WTC11 (cell line): ENCODE results near the gene ZNF540. TPM values are rescaled to one million over a fixed set of nuclear protein-coding genes. Genes with fewer than 3 reads are reported as not detected.

ENCODE experiments used
- ATAC-seq: fragments of 200-7000 bp; cut with Tn5 transposase; 2 replicates; pipeline ENCODE4 v1.10.0; 2021; ENCODE audit warnings: mild to moderate bottlenecking, moderate library complexity
- CTCF ChIA-PET: fragments of 300-600 bp; sonication (Branson Sonifier 250); formaldehyde crosslinking; loops from one replicate; lab custom pipeline; 2021; ENCODE audit warnings: antibody characterized with exemption; lab: Charles Lee
- POLR2A ChIA-PET: fragments of 350-600 bp; sonication (Branson Sonifier 250); formaldehyde crosslinking; loops from one replicate; lab custom pipeline; 2021; ENCODE audit warnings: antibody characterized with exemption; lab: Charles Lee
- DNase-seq: peaks from one replicate; pipeline ENCODE4 v3.0.0; 2021; ENCODE audit warnings: low spot score
- H3K27ac Mint-ChIP-seq: 2 replicates; pipeline ENCODE4 v1.8.0; 2021; ENCODE audit warnings: mixed read lengths
- H3K27me3 Mint-ChIP-seq: 2 replicates; pipeline ENCODE4 v1.8.0; 2021; ENCODE audit warnings: low read depth, mild to moderate bottlenecking, moderate library complexity, mixed read lengths
- H3K36me3 Mint-ChIP-seq: 2 replicates; pipeline ENCODE4 v1.8.0; 2021; ENCODE audit warnings: mixed read lengths
- H3K4me1 Mint-ChIP-seq: 2 replicates; pipeline ENCODE4 v1.8.0; 2022; ENCODE audit warnings: mixed read lengths
- H3K4me3 Mint-ChIP-seq: 2 replicates; pipeline ENCODE4 v1.8.0; 2021; ENCODE audit warnings: mild to moderate bottlenecking, moderate library complexity, mixed read lengths
- H3K9me3 Mint-ChIP-seq: 2 replicates; pipeline ENCODE4 v1.8.0; 2021; ENCODE audit warnings: mixed read lengths
- MXD4 ChIP-seq: fragments of 250-450 bp; sonication (Bioruptor Pico); IDR thresholded peaks from 2 replicates; pipeline ENCODE4 v1.8.0; 2021; ENCODE audit warnings: mild to moderate bottlenecking, moderate library complexity, borderline replicate concordance
- RORB ChIP-seq: fragments of 250-450 bp; sonication (Bioruptor Pico); IDR thresholded peaks from 2 replicates; pipeline ENCODE4 v1.9.0; 2021; ENCODE audit warnings: mild to moderate bottlenecking
- TEAD1 ChIP-seq: sonication (generic); formaldehyde crosslinking; IDR thresholded peaks from 2 replicates; pipeline ENCODE4 v1.8.0; 2022; ENCODE audit warnings: mild to moderate bottlenecking, missing genetic modification reagents
- TP53 ChIP-seq: sonication (generic); formaldehyde crosslinking; IDR thresholded peaks from 2 replicates; pipeline ENCODE4 v1.8.1; 2023; ENCODE audit warnings: mild to moderate bottlenecking, missing genetic modification reagents
- ZNF423 ChIP-seq: fragments of 250-450 bp; sonication (Bioruptor Pico); IDR thresholded peaks from 2 replicates; pipeline ENCODE4 v2.1.2; 2022; ENCODE audit warnings: mild to moderate bottlenecking, moderate library complexity
- total RNA-seq: library from RNA; stranded (reverse); gene quantifications from 3 replicates; pipeline ENCODE4 v1.2.3, GENCODE V29; 2021
- TF ChIP-seq, protein P1 (sequence below): sonication (generic); formaldehyde crosslinking; IDR thresholded peaks from 2 replicates; pipeline ENCODE4 v1.8.0; 2023; ENCODE audit warnings: missing genetic modification reagents, mild to moderate bottlenecking, borderline replicate concordance
- TF ChIP-seq, protein P2 (sequence below): sonication (generic); formaldehyde crosslinking; IDR thresholded peaks from 2 replicates; pipeline ENCODE4 v1.8.1; 2023; ENCODE audit warnings: mild to moderate bottlenecking, missing genetic modification reagents, borderline replicate concordance
- TF ChIP-seq, protein P3 (sequence below): fragments of 250-450 bp; sonication (Bioruptor Pico); IDR thresholded peaks from 2 replicates; pipeline ENCODE4 v2.1.2; 2022; ENCODE audit warnings: mild to moderate bottlenecking, moderate library complexity
- TF ChIP-seq, protein P4 (sequence below): fragments of 200-600 bp; IDR thresholded peaks from 2 replicates; pipeline ENCODE4 v1.8.0; 2022; ENCODE audit warnings: antibody characterized with exemption

ZNF540 gene
- total RNA-seq, 1 experiment from 2014 or later: 0.28 TPM

DNA sequence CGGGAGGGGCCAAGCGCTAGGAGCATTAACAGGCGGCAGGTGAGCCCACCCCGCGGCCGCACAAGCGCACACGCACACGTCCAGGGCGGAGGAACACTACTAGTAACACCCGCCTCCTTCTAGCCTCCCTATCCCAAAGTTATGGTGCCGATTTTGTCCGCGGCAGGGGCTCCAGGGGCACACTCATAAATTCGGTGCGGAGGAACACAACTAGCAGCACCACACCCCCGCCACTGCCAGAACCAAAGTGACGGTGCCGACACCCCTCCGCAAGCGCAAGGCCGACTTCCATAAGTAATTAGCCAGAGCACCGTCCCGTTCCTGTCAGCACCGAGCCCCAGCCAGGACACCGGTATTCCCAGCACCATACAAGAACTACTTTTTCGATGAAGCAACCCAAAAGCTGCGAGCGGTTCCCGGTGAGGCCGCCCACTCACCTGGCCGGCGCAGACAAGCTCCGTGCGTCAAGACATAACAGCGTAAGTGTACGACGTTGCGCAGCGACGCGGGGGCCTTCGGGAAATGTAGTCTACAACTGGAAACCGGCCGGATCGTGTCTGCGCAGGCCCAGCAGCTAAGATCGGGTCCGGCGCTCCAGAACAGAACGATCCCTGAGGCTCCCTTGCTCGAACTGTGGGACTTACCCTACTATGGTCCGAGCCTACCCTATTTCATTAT is at the start of gene ZNF540, which contains the start of gene ZNF571 (continued):
- TF ChIP-seq TP53 (CRISPR knock-in tag) (peak; percentile 54; the same call in 1 of the 2 replicates), MXD4 (CRISPR knock-in tag) (no peak), TEAD1 (CRISPR knock-in tag) (0 out of 2 replicates have a peak, but pooled peaks have one; percentile 49), RORB (CRISPR knock-in tag) (no peak)
- TF ChIP-seq, protein P1, sequence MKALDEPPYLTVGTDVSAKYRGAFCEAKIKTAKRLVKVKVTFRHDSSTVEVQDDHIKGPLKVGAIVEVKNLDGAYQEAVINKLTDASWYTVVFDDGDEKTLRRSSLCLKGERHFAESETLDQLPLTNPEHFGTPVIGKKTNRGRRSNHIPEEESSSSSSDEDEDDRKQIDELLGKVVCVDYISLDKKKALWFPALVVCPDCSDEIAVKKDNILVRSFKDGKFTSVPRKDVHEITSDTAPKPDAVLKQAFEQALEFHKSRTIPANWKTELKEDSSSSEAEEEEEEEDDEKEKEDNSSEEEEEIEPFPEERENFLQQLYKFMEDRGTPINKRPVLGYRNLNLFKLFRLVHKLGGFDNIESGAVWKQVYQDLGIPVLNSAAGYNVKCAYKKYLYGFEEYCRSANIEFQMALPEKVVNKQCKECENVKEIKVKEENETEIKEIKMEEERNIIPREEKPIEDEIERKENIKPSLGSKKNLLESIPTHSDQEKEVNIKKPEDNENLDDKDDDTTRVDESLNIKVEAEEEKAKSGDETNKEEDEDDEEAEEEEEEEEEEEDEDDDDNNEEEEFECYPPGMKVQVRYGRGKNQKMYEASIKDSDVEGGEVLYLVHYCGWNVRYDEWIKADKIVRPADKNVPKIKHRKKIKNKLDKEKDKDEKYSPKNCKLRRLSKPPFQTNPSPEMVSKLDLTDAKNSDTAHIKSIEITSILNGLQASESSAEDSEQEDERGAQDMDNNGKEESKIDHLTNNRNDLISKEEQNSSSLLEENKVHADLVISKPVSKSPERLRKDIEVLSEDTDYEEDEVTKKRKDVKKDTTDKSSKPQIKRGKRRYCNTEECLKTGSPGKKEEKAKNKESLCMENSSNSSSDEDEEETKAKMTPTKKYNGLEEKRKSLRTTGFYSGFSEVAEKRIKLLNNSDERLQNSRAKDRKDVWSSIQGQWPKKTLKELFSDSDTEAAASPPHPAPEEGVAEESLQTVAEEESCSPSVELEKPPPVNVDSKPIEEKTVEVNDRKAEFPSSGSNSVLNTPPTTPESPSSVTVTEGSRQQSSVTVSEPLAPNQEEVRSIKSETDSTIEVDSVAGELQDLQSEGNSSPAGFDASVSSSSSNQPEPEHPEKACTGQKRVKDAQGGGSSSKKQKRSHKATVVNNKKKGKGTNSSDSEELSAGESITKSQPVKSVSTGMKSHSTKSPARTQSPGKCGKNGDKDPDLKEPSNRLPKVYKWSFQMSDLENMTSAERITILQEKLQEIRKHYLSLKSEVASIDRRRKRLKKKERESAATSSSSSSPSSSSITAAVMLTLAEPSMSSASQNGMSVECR (CRISPR knock-in tag): peak; percentile 74; the same call in 1 of the 2 replicates
- TF ChIP-seq, protein P2, sequence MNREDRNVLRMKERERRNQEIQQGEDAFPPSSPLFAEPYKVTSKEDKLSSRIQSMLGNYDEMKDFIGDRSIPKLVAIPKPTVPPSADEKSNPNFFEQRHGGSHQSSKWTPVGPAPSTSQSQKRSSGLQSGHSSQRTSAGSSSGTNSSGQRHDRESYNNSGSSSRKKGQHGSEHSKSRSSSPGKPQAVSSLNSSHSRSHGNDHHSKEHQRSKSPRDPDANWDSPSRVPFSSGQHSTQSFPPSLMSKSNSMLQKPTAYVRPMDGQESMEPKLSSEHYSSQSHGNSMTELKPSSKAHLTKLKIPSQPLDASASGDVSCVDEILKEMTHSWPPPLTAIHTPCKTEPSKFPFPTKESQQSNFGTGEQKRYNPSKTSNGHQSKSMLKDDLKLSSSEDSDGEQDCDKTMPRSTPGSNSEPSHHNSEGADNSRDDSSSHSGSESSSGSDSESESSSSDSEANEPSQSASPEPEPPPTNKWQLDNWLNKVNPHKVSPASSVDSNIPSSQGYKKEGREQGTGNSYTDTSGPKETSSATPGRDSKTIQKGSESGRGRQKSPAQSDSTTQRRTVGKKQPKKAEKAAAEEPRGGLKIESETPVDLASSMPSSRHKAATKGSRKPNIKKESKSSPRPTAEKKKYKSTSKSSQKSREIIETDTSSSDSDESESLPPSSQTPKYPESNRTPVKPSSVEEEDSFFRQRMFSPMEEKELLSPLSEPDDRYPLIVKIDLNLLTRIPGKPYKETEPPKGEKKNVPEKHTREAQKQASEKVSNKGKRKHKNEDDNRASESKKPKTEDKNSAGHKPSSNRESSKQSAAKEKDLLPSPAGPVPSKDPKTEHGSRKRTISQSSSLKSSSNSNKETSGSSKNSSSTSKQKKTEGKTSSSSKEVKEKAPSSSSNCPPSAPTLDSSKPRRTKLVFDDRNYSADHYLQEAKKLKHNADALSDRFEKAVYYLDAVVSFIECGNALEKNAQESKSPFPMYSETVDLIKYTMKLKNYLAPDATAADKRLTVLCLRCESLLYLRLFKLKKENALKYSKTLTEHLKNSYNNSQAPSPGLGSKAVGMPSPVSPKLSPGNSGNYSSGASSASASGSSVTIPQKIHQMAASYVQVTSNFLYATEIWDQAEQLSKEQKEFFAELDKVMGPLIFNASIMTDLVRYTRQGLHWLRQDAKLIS (CRISPR knock-in tag): no peak
- TF ChIP-seq, protein P3, sequence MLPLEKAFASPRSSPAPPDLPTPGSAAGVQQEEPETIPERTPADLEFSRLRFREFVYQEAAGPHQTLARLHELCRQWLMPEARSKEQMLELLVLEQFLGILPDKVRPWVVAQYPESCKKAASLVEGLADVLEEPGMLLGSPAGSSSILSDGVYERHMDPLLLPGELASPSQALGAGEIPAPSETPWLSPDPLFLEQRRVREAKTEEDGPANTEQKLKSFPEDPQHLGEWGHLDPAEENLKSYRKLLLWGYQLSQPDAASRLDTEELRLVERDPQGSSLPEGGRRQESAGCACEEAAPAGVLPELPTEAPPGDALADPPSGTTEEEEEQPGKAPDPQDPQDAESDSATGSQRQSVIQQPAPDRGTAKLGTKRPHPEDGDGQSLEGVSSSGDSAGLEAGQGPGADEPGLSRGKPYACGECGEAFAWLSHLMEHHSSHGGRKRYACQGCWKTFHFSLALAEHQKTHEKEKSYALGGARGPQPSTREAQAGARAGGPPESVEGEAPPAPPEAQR (CRISPR knock-in tag): no peak

DNA sequence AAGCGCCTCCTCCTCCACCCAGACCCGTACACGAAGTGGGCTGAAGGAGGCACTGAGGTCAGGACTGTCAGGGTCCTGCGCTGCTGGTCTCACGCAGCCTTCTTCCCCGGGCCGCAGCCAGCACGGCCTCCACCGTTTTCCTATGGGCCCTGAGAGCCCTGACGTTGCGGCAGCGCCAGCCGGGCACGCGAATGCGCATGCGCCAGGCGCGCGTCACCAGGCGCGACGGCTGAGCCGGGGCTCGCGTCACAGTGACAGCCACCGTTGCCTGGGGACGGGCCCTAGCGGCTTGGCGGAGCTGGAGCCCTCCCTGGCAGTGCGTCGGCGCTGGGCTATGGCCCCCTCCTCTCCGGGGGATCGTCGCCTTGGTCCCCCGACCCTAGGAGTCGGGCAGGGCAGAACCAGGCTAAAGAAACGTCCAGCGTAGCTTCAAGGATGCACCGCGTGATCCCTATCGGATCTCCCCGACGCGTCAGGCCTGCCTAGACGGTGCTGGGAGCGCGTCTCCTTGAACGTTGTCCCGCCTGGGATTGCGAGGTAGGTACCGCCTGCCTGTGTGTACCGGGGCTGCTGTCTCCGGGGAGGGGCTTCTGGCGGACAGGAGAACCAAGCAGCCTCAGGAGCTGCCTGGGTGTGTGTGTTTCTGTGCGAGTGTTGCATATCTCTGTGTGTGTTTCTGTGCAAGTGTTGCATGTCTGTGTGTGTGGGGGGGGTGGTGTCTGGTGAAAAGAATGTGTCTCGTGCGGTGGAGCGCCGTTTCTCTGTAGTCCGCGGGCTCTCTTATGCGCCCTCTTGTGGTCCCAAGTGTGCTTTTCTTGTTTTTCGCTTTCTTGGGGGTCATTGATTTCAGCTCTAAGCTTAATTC is 43.3 kb upstream of the ZNF540 start:
- CTCF ChIA-PET: interaction anchor here (0.6 to 1.7 kb wide), 9 partner anchors 32 to 482 kb away, joined by 3 to 5 read pairs (median 3); partner anchors contain the start of genes ZNF570 and ZNF793
- Mint-ChIP-seq H3K27ac (peak overlapping the region; percentile 91), H3K36me3 (peaks cover 72% of the 10 kb centered on the region), H3K9me3 (peaks cover 73% of the 10 kb centered on the region), H3K27me3 (peaks cover 13% of the 10 kb centered on the region), H3K4me1 (no peaks in the 10 kb centered on the region), H3K4me3 (peak overlapping the region; percentile 81)
- ATAC-seq (peak; percentile 67), DNase-seq (peak; percentile 49)
- TF ChIP-seq, protein P1 (CRISPR knock-in tag): no peak
- no peak for TF ChIP-seq ZNF423 (CRISPR knock-in tag)
- TF ChIP-seq, protein P4, sequence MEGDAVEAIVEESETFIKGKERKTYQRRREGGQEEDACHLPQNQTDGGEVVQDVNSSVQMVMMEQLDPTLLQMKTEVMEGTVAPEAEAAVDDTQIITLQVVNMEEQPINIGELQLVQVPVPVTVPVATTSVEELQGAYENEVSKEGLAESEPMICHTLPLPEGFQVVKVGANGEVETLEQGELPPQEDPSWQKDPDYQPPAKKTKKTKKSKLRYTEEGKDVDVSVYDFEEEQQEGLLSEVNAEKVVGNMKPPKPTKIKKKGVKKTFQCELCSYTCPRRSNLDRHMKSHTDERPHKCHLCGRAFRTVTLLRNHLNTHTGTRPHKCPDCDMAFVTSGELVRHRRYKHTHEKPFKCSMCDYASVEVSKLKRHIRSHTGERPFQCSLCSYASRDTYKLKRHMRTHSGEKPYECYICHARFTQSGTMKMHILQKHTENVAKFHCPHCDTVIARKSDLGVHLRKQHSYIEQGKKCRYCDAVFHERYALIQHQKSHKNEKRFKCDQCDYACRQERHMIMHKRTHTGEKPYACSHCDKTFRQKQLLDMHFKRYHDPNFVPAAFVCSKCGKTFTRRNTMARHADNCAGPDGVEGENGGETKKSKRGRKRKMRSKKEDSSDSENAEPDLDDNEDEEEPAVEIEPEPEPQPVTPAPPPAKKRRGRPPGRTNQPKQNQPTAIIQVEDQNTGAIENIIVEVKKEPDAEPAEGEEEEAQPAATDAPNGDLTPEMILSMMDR: 0 out of 2 replicates have a peak, but pooled peaks have one; percentile 24
- POLR2A ChIA-PET: interaction anchor here (1.0 kb wide), 1 partner anchor 45 kb away, joined by 3 read pairs; the partner anchor contains the start of gene ZNF793
